CD4-positive, alpha-beta T cell treated with Interleukin-6 at 100 ng/mL for 8 hours (primary cell): Measurements from ENCODE around the gene HOGA1.
"Not testable (repeated sequence)": the region's sequence is repeated elsewhere in the genome, so short reads cannot be mapped to it uniquely, and the experiment has no call there.

ENCODE experiments used
- DNase-seq: peaks from one replicate; pipeline ENCODE4 v3.0.0-alpha.2; 2020; ENCODE audit warnings: mixed read lengths, low spot score

HOGA1 gene

GRCh38 chr10:97648562-97649404 lies 64.6 kb downstream of the HOGA1 start:
- peak; percentile 45 for DNase-seq

GRCh38 chr10:97649405-97649750 lies 65.2 kb downstream of the HOGA1 start:
- DNase-seq = not testable (repeated sequence)

GRCh38 chr10:97650726-97651125 lies 66.5 kb downstream of the HOGA1 start:
- DNase-seq = no peak

GRCh38 chr10:97651773-97652172 lies 67.6 kb downstream of the HOGA1 start:
- no peak for DNase-seq

GRCh38 chr10:97656777-97657176 lies 72.6 kb downstream of the HOGA1 start:
- no peak for DNase-seq

GRCh38 chr10:97659589-97659988 lies 75.4 kb downstream of the HOGA1 start:
- no peak for DNase-seq
